Measurements from ENCODE around the gene VPS13D.

DNA sequence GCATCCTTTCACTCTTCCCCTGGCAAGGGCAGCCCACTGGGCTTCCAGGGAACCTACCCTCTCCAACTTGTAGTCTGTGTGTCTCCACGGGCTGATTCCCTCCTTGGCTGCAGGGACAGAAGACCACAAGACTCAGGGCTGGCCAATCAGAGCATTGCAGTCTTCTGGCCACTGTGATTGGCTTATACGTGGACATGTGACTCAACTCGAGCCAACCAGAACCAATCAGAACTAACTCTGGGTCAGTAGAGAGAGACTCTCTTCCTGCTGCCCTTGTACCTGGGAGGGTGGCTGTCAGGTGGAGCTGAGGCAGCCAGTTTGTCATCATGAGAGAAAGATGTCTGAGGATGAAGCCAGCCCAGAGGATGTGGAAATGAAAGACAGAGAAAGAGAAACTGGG lies 324.1 kb downstream of the VPS13D start:
- no peak for TF ChIP-seq POLR2A (IDR thresholded peaks at IDR 0.05)
- TF ChIP-seq, protein P1, sequence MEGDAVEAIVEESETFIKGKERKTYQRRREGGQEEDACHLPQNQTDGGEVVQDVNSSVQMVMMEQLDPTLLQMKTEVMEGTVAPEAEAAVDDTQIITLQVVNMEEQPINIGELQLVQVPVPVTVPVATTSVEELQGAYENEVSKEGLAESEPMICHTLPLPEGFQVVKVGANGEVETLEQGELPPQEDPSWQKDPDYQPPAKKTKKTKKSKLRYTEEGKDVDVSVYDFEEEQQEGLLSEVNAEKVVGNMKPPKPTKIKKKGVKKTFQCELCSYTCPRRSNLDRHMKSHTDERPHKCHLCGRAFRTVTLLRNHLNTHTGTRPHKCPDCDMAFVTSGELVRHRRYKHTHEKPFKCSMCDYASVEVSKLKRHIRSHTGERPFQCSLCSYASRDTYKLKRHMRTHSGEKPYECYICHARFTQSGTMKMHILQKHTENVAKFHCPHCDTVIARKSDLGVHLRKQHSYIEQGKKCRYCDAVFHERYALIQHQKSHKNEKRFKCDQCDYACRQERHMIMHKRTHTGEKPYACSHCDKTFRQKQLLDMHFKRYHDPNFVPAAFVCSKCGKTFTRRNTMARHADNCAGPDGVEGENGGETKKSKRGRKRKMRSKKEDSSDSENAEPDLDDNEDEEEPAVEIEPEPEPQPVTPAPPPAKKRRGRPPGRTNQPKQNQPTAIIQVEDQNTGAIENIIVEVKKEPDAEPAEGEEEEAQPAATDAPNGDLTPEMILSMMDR (IDR thresholded peaks at IDR 0.05): no peak

All from esophagus squamous epithelium (tissue), 4 donors.